NOMO-1 treated with DMSO at 0.1 percent for 48 hours (cell line): Measurements from ENCODE around the gene SLC9A3.
A peak's percentile ranks its signal among the peaks of the same experiment; 100 is the strongest.
"Not testable (repeated sequence)": the region's sequence is repeated elsewhere in the genome, so short reads cannot be mapped to it uniquely, and the experiment has no call there.

Source experiments
- DNase-seq: peaks from one replicate; lab custom pipeline; 2025; ENCODE audit not compliant: unreplicated experiment; lab: John Stamatoyannopoulos, UW

SLC9A3 gene

DNA sequence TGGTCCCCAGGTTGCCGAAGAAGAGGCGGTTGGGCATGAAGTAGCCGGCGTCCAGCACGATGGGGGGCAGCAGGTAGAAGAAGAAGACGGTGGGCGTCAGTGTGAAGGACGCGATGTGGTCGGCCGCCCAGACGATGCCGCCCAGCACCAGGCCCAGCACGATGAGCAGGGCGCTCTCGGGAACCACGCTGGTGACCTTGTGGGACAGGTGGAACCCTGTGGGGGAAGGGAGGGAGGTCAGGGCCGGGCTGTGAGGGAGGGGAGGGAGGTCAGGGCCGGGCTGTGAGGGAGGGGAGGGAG lies 32.4 kb downstream of the SLC9A3 start:
- no peak for DNase-seq

- DNase-seq: no peak
Measured at GRCh38 chr5:491119-491855, 33.0 kb downstream of the SLC9A3 start.

GRCh38 chr5:490116-491106 lies 33.8 kb downstream of the SLC9A3 start:
- DNase-seq: no peak

- DNase-seq: no peak
Measured at GRCh38 chr5:489689-490080, 34.6 kb downstream of the SLC9A3 start.

DNA sequence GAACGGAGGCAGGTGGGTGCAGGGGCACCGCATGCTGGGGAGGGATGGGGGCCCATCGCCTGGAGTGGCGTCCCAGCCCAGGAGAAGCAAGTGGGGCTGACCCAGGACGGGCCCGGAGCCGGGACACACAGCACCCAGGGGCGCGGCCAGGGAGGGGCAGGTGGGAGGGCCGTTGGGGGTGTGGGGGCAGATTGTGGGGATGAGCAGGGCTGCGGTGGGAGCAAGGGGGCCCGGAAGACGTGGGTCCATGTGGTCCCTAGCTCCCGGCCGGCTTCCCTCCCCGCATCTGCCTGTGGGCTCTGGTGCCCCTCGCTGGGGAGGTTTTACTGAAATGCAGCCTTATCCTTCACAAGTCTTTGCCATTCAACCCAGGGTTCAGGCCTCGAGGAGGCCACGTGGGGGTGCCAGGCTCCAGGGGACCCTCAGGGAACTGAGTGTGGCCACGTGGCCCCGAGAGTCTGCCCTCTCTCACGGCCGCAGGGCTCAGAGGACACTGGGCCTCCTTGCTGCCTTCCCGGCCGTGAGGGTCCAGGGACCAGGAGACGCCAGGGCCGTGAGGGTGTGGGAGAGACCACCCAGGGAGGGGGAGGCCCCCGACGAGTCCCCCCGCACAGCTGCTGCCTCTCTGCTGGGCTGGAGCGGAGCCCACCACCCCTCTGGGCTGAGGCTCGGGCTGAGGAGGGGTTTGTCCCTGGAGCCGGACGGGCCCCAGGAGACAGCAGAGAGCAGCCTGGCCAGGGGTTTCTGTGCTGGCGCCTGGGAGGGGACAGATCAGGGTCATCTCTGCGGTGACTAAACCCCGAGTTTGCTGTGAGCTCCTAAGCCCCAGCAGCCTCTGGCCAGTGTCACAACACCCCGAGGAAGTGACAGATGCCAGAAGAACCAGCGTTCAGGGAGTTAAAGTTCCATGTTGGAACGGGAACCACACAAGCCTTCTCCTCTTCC lies 35.2 kb downstream of the SLC9A3 start:
- DNase-seq: no peak

GRCh38 chr5:488241-488640 lies 36.0 kb downstream of the SLC9A3 start:
- DNase-seq: no peak

DNA sequence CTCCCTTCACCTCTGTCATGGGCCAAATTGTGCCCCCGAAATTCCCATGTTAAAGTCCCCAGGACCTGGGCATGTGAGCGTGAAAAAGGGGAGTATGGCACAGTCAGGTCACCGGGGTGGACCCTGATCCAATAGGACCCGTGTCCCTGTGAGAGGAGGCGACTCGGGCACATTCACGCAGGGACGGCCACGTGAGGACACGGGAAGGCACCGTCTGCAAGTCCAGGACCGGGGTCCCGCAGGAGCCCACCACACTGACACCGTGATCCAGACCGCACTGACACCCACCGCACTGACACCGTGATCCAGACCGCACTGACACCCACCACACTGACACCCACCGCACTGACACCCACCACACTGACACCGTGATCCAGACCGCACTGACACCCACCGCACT lies 37.7 kb downstream of the SLC9A3 start:
- DNase-seq: not testable (repeated sequence)

DNA sequence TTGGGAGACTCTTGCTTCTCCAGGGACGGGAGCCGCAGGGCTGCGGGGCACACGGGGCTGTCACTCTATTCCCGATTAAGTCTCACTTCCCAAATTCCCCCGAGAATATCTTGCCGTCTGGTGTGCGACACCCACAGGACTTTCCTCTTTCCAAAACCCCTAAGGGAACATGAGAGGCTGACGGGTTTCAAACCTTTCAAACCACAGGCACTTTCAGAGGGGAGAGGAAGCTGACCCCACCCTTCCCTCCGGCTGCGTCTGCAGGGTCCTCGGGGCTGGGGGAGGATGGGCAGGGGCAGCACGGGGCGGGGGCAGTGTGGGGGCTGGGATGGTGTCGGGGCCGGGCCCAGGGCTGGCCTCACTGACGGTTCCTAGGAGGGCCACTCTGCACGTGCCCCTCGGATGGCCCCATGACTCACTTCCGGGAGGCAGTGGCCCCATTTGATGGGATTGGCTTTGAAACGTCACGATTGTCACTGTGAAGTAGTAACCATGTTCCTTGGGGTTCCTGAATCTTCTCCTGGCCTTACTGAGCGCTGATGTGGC lies 38.2 kb downstream of the SLC9A3 start:
- peak; percentile 97 for DNase-seq

- no peak for DNase-seq
Measured at GRCh38 chr5:485113-485945, 38.9 kb downstream of the SLC9A3 start.

- no peak for DNase-seq
Measured at GRCh38 chr5:484556-484955, 39.7 kb downstream of the SLC9A3 start.

DNA sequence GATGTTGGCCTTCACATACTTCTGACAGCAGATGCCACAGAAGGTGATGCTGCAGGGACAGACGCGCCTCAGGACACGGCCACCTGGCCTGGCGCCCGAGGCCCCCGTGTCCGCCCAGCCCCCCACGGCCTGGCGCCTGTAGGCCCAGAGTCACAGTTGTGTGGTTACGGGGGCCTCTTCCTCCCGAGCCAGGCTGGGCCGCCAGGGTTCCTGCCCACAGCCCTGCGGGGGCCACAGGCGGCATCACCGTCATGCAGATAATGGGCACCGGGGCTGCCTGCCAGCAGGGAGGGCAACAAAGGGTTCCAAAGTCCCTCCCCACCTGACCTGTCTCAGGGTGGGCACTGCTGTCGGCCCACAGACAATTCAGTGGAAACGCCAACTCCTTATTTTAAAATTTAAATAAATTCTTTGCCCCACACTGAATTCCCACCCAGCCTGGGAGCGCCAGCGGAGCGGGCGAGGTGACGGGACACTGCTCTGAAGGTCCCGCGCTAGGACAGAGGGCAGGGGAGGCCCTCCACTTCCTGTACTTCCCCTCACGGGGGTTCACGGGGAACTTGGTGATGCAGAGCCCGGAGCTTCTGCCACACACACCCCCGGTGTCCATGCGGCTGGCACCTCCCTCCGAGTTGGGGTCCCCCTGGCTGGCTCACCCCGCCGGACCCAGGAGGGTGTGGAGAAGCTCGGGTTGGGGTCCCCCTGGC lies 40.7 kb downstream of the SLC9A3 start:
- DNase-seq: peak; percentile 53

GRCh38 chr5:483011-483410 lies 41.2 kb downstream of the SLC9A3 start:
- no peak for DNase-seq

DNA sequence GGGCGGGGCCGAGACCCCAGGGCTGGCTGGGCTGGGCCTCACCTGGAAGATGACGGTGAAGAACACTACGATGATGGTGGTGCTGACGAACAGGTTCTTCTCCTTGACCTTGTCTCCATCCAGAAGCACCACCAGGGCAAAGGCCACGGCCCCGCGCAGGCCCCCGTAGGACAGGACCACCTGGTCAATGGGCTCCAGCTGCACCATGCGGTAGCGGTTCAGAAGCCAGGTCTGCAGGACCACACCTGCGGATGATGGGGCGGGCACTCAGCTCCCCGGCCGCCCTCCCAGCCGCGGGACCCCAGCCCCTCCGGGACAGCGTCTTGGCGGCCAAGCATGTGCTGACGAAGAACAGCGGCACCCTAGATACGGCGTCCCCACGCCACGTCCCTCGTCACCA lies 41.7 kb downstream of the SLC9A3 start:
- no peak for DNase-seq

- DNase-seq: peak; percentile 27
Measured at GRCh38 chr5:482021-482420, 42.2 kb downstream of the SLC9A3 start.

GRCh38 chr5:481347-481746 lies 42.9 kb downstream of the SLC9A3 start:
- DNase-seq: no peak

DNA sequence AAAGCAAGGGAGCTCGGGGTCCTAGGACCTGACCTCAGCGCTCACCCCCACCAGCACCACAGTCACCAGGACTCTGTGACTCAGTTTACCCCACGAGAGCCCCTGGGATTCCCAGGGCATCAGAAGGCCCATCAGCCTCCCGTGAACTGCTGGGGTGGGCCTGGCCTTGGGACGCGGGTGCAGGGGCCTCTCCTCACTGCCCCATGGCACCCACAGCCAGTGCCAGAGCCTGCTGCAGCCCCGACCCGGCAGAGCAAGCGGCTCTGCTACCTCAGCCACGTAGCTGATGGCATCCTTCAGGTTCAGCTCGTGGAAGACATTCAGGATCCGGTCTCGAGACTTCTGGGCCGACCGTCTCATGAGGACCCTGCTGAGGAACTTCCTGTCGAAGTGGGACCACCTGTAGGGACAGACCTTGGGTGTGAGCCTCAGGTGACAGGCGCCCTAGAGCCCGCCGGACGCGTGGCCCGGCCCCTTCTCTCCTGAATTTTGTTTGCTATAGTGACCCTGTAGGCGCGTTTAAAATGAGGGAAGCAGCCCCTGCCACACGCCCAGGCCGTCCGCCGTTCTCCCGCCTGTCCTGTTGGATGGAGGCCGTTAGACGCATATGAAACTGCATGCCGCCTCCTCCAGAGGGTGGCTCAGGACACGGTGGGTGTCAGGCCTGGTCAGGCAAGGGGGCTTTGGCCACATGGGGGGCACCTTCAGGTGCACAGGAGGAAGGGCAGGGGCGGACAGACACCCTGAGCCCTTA lies 44.5 kb downstream of the SLC9A3 start:
- DNase-seq: no peak

GRCh38 chr5:478982-479535 lies 45.2 kb downstream of the SLC9A3 start:
- no peak for DNase-seq

- no peak for DNase-seq
Measured at GRCh38 chr5:478369-478981, 45.8 kb downstream of the SLC9A3 start.
